ENCODE results near the gene EXOC6B. TPM values are rescaled to one million over a fixed set of nuclear protein-coding genes. Genes with fewer than 3 reads are reported as not detected.
"Not testable (repeated sequence)": the region's sequence is repeated elsewhere in the genome, so short reads cannot be mapped to it uniquely, and the experiment has no call there.

Gene EXOC6B
- total RNA-seq, 1 donor from 2014 or later, result 40.0 TPM

- no peak for DNase-seq (ENCODE audit: low spot score)
Measured at GRCh38 chr2:72613931-72614330, 211.9 kb downstream of the EXOC6B start.

DNA sequence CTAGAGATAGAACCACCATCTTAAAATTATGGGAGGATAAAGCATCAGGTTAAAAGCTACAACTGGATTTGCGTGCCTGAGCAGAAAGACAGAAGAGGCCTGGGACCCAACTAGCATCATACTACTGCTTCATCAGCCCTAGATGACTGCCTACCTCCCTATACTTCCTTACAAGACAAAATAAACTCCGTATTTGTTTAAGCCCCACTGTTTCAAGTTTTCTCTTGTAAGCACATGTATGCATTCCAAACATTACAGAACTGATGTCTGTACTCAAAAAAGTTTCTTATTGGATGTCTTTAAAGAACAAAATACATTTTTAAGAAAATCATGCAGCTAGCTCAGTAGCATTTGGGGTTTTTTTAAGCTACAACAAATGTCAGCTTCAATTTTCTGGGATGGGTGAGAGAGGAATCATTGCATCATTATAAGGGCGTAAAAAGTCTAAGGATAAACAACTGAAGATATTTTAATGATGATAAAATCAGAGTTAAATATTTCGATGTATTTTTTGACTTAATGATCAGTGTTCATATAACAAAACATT is 213.1 kb downstream of the EXOC6B start:
- DNase-seq (ENCODE audit: low spot score), result no peak

GRCh38 chr2:72607189-72607588 is 218.6 kb downstream of the EXOC6B start:
- no peak for DNase-seq (ENCODE audit: low spot score)

GRCh38 chr2:72605836-72606442 is 219.9 kb downstream of the EXOC6B start:
- no peak for DNase-seq (ENCODE audit: low spot score)

DNA sequence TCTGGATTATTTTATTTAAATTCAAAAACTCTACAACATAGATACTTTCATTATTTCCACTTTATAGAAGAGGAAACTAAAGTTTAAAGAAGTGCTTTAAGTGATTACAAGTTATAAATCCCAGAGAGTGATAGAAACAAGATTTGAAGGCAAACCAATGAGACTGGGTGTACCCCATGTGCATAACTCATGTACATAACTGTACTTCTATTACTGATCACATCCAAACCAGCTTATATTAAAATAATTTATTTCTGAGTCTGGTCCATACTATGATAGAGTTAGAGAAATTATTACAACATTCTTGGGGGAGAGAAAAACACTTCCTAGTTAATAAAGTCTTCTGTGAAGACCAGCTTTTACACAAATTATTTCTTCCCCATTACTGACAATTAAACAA is 221.4 kb downstream of the EXOC6B start:
- DNase-seq (ENCODE audit: low spot score), result no peak

DNA sequence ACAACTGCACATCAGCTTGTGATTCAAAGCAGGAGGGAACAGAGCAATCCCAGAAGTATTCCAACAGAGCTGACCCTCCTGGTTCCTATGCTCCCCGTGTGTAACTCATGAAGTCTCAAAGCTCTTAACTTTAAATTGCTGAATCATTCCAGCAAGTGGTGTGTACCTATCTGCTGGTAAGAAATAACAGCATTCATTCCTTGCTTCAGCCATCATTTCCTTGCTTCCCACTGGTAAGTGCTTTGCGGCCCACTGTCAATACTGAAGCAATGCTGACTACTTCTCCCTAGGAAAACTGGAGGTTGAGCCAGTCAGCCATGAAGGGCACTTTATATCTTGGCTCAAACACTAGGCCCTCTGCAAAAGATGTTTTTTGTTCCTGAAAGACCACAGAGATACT is 222.4 kb downstream of the EXOC6B start:
- DNase-seq (ENCODE audit: low spot score), result no peak

DNA sequence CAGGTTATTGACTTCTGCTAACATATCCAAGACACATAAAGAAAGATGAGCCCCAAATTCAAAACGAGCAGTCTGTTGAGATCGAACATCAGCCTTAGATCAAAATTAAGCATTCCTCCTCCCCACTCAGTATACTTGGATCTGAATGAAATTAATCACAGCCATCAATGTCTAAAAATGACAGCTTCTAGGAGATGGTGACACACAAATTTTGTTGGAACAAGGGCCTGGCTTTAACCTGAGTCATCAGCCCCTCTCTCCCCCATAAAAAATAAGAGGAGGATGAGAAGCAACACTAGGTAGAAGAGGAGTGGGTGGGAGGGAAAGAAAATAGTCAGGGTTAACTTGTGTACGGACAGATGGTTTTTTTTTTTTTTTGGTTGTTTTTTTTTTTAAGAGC is 223.1 kb downstream of the EXOC6B start:
- DNase-seq (ENCODE audit: low spot score), result no peak

DNA sequence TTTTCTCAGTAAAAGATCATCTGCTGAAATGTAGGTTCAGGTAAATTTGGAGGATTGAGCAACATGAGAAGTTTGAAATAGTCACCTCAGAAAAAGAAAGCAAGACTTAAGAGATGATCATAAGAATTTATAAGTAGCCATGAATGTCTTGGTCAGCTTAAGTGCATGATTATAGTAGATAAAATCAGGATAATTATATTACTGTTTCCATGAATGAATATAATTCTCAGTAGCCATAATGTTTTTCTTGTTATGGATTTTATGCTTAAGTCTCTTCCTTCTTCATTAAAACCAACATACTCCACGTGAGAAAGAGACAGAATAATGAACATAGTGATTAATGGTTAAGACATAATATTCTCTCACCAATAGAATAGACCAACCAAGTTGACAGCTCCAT is 223.7 kb downstream of the EXOC6B start:
- DNase-seq (ENCODE audit: low spot score), result no peak

- DNase-seq (ENCODE audit: low spot score), result not testable (repeated sequence)
Measured at GRCh38 chr2:72583836-72584235, 242.0 kb downstream of the EXOC6B start.

- DNase-seq (ENCODE audit: low spot score), result no peak
Measured at GRCh38 chr2:72583376-72583775, 242.5 kb downstream of the EXOC6B start.

DNA sequence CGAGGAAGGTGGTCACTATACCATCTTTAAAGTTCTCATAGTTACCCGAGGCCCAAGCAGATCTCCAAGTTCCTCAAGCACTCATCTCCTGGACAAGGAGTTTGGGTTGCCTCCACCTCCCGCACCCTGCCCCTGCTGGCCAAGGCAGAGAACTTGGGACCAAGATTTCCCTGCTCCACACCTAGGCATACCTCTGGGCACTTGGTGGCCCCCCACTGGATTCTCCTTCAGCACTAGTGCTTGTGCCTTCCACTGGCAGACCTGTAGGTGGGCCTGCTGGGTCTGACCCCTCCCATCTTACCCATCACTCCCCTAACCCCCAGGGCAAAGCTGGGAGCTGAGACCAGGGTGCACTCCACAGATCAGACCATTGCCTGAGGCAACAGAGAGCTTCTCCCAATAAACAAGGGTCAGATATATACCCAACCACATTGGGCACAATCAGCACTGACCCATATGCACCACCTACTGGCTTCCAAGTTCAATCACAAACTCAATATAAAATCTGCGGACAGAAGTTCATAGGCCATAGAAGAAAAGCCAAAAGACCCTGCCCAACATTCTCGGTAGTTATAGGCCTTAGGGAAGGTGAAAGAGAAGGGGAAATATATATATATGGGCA is 244.2 kb downstream of the EXOC6B start:
- no peak for DNase-seq (ENCODE audit: low spot score)

DNA sequence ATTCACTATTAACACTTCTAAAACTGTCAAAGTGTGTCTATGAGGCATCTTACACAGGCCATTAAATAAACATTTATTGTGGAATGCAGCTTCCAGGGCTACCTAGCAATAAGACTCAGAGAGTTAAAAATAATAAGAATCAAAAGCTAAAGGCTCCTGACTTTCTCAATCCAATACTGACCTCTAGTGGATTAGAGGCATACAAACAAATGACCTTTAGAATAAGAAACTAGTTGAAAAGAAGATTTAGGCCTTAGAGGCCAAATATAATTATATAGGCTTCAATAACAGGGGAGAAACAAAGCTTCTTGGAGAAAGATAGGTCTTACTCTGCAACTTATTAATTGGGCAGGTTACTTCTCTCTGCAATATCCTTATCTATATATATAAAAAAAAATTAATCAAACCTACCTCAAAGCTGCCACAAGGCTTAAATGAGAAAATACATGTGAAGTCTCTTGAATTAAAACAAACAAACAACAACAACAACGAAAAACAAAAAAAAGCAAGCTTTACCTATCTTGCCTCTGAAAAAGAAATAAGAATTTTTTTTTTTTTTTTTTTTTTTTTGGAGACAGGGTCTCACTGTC is 246.1 kb downstream of the EXOC6B start:
- peak; percentile 58 for DNase-seq (ENCODE audit: low spot score)

GRCh38 chr2:72576861-72577260 is 249.0 kb downstream of the EXOC6B start:
- peak; percentile 24 for DNase-seq (ENCODE audit: low spot score)

GRCh38 chr2:72576459-72576858 is 249.4 kb downstream of the EXOC6B start:
- no peak for DNase-seq (ENCODE audit: low spot score)

DNA sequence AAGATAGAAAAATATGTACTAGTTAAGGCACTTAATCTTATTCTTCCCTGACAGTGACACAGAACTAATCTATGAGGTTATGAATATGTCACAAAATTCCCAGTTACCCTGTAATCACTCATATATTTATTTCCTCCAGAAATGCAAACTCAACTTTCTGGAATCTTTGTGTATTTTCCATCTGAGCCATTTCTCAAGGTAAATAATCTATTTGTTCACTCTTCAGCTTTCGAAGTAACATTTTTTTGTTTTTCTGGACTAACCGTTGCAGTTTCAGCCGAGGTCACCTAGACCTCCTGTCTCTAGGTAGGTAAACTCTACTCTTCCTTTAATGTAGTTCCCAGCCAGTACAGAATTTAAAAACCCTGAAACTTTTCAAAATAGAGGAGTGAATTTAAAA is 250.9 kb downstream of the EXOC6B start:
- no peak for DNase-seq (ENCODE audit: low spot score)

DNA sequence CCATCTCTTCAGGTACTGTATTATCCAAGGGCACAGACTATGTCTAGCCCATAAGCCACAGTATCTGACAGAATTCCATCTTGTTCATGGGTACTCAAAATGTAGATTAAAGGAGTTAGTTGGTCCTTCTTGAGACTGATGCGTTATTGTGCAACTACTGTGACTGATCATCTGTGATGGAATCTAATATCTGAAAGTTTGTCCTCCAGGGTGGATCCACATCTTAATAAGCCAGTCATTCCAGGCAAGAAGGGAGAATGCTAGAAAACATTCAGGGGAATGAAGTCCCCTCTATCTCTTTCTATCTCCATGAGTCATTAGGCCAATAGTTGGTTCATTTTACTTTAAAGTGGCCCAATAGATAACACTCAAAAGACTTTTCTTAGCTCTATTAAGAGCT is 252.6 kb downstream of the EXOC6B start:
- DNase-seq (ENCODE audit: low spot score), result no peak

DNA sequence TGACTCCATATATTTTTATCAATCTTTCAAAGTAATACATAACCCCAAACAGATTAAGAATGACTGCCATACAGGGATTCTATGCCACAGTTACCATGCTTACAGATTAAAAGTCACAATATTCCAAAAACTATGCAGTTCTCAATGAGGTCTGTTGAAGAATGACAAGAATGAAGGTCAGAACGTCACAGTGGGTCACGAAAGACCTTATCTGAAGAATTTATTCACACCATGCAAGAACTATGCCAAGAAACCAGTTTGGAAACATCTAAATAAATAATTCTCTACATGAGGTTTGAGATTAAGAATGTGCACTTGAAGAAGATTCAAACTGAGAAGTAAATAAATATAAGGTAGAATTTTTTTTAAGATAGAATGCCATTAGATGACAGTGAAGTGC is 253.3 kb downstream of the EXOC6B start:
- no peak for DNase-seq (ENCODE audit: low spot score)

- no peak for DNase-seq (ENCODE audit: low spot score)
Measured at GRCh38 chr2:72570413-72570812, 255.4 kb downstream of the EXOC6B start.

GRCh38 chr2:72562451-72563153 is 263.2 kb downstream of the EXOC6B start:
- DNase-seq (ENCODE audit: low spot score), result peak; percentile 18

- DNase-seq (ENCODE audit: low spot score), result peak; percentile 72
Measured at GRCh38 chr2:72561621-72562318, 264.1 kb downstream of the EXOC6B start.

DNA sequence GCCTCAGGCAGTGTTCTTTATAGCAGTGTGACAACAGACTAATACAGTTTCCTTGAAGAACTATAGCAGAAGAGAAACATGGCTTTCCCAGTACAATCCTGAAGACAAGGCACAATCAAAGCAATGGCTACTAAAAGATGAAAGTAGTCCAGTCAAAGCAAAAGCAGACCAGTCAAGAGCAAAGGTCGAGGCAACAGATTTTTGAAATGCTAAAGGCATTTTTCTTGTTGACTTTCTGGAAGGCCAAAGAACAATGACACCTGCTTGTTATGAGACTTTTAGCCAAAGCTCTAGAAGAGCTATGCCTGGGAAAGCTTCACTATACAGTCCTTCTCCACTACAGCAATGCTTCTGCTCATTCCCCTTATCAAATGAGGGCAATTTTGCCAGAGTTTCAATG is 269.9 kb downstream of the EXOC6B start:
- DNase-seq (ENCODE audit: low spot score), result no peak

DNA sequence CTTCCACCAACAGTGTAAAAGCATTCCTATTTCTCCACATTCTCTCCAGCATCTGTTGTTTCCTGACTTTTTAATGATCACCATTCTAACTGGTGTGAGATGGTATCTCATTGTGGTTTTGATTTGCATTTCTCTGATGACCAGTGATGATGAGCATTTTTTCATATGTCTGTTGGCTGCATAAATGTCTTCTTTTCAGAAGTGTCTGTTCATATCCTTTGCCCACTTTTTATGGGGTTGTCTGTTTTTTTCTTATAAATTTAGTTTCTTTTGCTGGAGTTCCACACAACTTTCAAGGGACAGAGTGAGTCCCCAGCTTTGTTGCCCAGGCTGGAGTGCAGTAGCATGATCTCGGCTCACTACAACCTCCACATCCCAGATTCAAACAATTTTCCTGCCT is 270.5 kb downstream of the EXOC6B start:
- not testable (repeated sequence) for DNase-seq (ENCODE audit: low spot score)
